HG02973 (cell line): ENCODE results near the gene EVA1C.
"Not testable (repeated sequence)": the region's sequence is repeated elsewhere in the genome, so short reads cannot be mapped to it uniquely, and the experiment has no call there.

Experiments used
- ATAC-seq: cut with Tn5 transposase; IDR thresholded peaks from one replicate; pipeline ENCODE4 v1.9.1; 2021; ENCODE audit warnings: moderate library complexity; ENCODE audit not compliant: unreplicated experiment

The EVA1C gene

GRCh38 chr21:32523988-32524719 is 111.6 kb downstream of the EVA1C start:
- ATAC-seq, result no peak

DNA sequence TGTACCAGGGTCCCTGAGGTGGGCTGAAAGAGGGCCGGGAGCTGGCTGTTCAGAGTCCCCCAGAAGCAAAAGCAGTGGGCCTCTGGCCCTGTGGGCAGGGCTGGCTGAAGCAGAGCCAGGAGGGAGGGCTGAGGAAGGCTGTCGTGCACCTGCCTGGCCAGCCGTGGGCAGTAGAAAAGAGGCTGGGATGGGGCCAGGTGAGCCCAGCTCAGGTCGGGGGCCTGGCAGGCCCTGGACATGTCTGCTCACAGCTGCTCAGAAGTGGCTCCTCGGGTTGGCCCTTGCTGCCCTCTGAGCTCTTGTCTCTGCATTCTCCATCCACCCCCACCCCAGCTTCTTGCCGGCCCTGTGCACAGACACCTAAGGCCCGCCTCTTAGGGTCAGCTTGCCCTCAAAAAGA is 112.8 kb downstream of the EVA1C start:
- ATAC-seq, result no peak

GRCh38 chr21:32529679-32530078 is 117.2 kb downstream of the EVA1C start:
- no peak for ATAC-seq

DNA sequence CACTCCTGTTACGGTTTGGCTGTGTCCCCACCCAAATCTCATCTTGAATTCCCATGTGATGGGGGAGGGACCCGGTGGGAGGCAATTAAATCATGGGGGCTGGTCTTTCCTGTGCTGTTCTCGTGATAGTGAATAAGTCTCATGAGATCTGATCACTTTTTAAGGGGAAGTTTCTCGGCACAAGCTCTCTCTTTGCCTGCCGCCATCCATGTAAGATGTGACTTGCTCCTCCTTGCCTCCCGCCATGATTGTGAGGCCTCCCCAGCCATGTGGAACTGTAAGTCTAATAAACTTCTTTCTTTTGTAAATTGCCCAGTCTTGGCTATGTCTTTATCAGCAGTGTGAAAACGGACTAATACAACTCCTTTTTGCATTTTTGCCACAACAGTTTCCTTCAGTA is 118.3 kb downstream of the EVA1C start:
- ATAC-seq, result not testable (repeated sequence)

- not testable (repeated sequence) for ATAC-seq
Measured at GRCh38 chr21:32531561-32531960, 119.1 kb downstream of the EVA1C start.

DNA sequence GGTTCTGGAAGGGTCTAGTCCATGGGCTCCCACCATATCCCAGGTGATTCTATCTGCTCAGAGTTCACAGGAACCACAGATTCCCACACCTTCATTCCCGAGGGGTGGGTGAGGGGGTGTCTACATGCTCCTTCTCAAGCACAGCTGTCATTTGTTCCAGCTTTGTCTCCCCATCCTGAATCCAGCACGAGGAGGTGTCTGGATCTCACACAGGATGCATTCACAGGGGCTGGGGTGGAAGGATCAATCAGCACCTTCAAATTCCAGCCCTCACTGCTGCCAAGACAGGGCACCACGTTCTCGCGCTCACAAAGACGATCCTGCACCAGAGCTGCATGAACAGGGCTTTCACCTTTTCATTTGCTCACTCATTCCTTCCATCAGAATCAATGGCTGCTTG is 120.1 kb downstream of the EVA1C start:
- no peak for ATAC-seq

DNA sequence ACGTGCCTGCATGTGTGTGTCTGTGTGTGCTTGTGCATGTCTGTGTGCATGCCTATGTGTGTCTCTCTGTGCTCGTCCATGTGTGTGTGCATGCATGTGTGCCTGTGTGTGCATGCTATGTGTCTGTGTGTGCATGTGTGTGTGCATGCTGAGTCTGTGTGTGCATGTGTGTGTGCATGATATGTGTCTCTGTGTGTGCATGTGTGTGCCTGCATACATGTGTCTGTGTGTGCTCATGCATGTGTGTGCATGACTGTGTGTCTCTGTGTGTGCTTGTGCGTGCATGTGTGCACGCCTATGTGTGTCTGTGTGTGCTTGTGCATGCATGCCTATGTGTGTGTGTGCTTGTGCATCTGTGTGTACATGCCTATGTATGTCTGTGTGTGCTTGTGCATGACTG is 120.5 kb downstream of the EVA1C start:
- ATAC-seq, result no peak

DNA sequence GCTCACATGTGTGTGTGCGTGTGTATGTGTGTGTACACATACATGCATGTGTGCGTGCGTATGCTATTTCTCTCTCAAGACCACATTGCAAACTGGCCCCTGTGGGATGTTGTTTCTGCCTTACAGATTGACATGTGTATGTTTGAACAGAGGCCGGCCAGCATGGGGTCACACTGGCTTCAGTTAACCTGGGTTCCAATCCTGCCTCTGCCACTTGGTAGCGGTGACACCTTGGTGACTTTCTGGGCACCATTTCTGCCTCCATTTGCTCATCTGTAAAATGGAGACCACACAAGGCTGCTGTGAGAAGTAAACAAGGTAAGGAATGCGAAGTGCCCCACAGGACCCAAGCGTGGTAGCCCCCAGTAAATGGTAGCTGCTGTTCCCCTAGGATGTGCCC is 121.1 kb downstream of the EVA1C start:
- ATAC-seq, result no peak

DNA sequence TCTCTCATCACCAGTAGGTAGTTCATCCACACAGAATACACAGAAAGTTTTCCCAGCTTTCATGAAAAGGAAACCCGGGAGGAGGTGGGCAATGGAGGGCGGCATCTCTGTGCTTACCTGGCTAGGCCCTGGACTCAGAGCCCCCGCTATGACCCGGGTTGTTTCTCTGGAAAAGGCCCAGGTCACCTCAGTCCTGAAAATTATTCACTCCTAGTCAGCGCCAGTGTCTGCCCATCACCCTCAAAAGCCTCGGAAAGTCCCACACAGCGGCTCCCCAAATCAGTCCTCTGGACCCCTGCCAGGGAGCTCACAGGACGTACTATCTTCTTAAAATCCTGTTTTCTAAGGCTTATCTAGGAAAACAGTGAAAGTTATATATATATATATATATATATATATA is 121.6 kb downstream of the EVA1C start:
- no peak for ATAC-seq

- no peak for ATAC-seq
Measured at GRCh38 chr21:32535612-32536011, 123.1 kb downstream of the EVA1C start.

GRCh38 chr21:32537569-32537881 is 125.0 kb downstream of the EVA1C start:
- no peak for ATAC-seq

DNA sequence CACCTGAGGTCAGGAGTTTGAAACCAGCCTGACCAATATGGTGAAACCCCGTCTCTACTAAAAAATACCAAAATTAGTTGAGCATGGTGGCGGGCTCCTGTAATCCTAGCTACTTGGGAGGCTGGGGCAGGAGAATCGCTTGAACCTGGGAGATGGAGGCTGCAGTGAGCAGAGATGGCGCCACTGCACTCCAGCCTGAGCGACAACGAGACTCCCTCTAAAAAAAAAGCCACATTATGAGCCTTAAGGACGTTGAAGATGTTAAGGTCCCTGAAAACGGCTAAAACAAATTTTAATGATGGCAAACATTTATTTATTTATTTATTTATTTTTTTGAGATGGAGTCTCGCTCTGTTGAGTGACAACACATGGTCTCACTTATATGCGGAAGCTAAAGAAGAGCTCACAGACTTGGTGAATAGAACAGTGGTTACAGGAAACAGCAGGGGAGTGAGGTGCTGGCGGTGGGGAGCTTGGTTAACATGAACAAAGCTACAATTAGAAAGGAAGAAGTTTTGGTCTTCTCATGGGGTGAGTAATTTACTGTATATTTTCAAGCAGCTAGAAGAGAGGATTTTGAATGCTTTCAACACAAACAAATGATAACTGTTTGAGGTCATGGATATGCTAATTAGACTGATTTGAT is 125.8 kb downstream of the EVA1C start:
- no peak for ATAC-seq

DNA sequence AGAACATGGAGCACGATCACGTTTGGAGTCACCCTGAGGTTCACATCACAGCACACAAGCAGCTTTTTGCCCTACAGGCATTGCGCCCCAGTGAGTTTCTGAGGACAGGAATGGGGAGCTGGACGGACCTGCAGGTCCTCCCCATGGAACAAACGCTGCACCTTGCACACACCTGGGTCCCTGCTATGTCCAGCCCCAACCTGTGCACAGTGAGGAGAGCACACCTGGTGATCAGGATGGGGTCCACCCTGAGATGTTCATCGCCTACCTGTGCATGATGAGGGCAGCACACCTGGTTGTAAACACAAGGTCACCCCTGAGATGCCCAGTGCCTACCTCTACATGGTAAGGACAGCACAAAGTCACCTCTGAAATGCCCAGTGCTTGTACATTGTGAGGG is 126.9 kb downstream of the EVA1C start:
- no peak for ATAC-seq

DNA sequence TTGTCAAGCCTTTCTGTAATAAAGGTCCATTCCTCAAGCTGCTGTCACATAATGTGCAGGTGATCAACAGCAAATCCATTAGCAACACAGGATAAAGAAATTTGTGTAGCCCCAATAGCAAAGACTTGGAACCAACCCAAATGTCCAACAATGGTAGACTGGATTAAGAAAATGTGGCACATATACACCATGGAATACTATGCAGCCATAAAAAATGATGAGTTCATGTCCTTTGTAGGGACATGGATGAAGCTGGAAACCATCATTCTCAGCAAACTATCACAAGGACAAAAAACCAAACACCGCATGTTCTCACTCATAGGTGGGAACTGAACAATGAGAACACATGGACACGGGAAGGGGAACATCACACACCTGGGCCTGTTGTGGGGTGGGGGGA is 130.6 kb downstream of the EVA1C start:
- not testable (repeated sequence) for ATAC-seq

DNA sequence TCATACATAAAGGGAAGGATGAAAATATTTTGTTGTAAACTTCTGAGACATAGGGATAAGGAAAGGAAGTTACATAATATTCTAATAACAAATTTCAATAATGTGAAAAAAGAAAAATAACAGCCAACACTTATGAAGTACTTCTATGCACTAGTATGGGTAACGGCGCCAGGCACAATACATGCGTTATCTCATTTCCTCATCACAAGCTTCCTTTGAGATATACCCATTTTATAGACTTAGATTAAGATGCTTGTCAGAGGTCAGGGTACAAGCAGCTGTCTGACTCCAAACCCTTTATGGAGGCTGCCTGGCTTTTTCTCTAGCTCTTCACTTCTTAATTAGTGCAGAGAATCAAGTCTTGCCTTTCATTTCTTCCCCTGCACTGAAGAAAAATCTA is 131.5 kb downstream of the EVA1C start:
- ATAC-seq, result no peak

DNA sequence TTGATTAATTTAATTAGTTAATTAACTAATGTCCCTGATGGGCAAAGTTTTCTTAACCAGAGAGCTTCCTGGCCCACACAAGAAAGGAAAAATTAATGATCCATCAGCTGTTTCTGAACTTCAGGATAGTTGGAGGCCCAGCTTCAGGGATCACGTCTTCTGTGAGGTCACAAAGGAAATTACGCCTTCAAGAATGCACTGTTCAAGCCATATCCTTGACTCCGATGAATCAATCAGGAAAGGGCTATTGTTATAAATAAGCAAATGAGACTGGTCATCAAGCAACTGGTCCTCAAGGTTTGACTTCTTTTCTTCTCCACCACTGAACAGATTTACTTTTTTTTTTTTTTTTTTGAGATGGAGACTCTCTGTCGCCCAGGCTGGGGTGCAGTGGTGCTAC is 132.2 kb downstream of the EVA1C start:
- no peak for ATAC-seq

GRCh38 chr21:32545948-32546441 is 133.5 kb downstream of the EVA1C start:
- no peak for ATAC-seq

DNA sequence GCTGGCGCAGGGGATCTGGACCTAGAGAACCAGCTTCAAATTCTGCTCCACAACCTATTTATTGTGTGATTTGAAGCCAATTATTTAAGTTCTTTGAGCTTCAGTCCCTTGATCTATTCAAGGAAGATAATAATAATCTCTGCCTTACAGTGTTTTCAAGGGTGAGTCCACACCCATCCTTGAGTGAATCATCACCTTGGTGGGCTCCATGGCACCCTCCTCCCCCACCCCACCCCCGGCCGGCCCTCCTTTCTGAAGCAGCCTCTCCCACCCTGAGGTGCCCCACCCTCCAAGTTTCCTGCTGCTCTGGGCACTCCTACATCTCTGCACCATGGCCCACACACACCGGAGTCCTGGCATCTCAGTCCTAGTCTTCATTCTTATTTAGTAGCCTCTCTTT is 134.5 kb downstream of the EVA1C start:
- no peak for ATAC-seq

DNA sequence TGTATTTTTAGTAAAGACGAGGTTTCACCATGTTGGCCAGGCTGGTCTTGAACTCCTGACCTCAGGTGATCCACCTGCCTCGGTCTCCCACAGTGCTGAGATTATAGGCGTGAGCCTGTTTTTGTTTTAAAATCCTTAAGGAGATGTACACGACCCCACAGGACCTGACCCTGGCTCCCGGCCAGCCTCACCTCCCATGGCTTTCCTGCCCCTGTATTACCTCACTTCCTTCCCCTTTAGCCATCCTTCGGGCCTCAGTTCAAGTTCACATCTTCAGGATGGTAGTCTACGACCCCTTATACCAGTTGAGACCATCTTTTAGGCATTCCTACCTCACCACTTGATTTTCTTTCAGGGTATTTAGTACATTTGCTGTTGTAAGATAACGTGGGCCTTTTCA is 136.5 kb downstream of the EVA1C start:
- ATAC-seq, result no peak

DNA sequence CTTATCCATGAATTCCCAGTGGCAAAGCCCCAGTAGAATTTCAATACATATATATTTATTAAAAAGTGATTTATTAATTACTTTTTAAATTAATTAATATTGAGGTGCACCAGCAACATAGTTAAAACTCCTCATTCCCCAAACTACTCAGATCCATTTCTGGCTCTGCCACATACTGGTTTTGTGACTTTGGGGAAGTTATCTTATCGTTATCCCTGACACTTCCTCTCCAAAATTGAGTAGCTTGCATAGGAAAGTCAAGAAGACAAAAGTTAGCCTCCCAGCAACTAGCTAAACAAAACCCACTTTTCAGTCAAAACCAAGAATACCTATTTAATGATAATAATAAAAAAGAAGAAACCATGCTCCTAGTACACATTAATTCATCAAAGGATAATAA is 136.9 kb downstream of the EVA1C start:
- no peak for ATAC-seq

DNA sequence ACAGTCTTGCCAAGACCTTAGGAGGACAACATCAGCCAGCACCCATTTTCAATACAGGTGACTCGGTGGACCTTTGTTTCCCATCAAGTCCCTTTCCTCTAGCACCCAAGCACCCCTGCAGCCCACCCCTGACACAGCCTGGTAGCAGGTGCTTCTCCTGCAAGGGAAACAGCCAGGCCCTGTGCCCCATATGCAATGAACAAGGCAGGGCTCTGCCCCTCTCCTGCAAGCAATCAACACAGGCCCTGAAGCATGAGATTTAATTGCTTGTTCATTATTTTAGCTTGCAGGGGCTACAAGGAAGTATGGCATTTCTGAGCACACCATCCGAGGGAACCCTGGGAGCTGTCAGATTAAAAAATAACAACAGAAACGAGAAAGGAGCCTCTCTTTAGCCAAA is 137.4 kb downstream of the EVA1C start:
- ATAC-seq, result no peak

DNA sequence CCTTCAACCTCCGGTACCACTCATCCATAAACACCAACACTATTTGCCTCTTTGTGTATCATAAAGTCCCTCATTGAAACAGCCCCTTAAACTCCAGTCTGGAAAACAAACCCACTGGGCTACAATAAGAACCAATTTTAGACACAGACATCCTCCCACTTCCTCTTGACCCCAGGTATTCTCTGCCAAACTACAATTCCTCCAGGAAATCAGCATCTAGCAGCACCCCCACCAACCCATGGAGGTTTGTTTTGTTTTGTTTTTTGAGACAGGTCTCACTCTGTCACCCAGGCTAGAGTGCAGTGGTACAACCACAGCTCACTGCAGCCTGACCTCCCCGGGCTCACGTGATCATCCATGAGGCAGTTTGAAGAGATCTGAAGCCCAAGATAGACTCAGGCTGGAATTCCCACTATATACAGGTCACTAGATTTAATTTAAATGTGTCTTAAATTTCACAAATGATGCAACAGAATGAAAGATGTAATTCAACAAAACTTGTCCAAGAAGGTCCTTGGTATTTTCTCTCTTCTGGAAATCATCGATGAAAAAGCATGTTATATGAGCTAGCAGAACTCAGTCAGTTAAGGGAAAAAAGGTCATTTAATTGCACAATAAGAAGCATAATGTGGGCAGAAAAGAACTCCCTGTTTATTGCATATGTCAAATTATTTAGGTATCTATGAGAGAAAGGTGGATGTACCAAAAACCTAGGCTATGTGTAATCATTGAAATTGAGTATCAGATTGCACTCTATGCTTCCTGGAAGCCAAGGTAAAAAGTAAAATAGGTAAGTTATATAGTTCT is 142.5 kb downstream of the EVA1C start:
- no peak for ATAC-seq
